Stromal cell of bone marrow (primary cell): ENCODE data around the gene TNFRSF18.

Experiments
- DNase-seq: peaks from one replicate; pipeline ENCODE4 v3.0.0-alpha.2; 2012; ENCODE audit warnings: low read depth

TNFRSF18 gene

GRCh38 chr1:1228596-1229321 lies 22.4 kb upstream of the TNFRSF18 start:
- no peak for DNase-seq

DNA sequence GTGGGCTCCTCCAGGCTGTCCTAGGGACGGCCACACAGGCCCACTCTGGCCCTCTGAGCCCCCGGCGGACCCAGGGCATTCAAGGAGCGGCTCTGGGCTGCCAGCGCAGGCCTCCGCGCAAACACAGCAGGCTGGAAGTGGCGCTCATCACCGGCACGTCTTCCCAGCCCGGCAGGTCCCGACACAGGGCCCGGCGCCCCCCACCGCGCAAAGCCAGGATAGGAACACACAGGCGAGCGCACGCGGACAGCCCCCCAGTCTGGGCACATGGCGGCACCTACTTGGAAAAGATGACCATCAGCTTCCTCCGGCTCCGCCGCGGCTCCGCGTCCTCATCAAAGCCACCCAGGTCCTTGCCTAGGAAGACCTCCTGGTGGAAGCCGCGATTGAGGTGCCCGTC lies 21.8 kb upstream of the TNFRSF18 start:
- DNase-seq = no peak

- DNase-seq = no peak
Measured at GRCh38 chr1:1227386-1227785, 21.0 kb upstream of the TNFRSF18 start.

DNA sequence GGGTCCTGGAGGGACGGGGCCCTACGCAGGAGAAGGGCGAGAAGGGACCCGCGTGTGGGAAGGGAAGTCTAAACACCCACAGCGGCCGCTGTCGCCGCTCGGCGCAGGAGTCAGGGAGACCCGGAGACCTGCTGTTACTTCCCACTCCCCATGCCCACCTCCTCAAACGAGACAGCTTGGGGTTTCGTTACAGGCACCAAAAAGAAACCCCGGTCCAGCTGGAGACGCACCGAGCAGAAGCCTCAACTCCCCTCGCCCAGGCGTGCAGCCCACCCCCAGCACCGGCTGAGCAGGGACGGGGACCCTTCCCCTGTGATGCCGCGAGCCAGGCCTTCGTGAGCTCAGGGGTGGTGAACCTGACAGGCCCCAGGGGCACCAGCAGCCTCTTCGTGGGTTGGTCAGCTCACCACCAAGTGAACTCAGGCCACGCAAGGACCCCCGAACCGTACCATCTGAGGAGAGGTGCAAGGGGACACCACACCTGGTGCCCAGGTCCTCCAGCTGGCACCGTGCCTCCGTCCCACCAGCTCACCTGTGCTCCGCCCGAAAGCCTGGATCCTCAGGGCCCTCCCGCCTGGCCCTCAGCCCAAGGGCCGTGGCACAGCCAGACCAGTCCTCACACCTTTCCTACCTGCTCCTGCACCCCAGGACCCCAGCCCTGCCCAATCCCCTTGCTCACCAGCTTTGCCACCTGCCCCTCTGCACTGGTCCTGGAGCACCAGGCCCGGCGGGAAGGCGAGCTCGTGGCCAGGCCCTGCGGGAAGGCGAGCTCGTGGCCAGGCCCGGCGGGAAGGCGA lies 20.4 kb upstream of the TNFRSF18 start:
- no peak for DNase-seq

DNA sequence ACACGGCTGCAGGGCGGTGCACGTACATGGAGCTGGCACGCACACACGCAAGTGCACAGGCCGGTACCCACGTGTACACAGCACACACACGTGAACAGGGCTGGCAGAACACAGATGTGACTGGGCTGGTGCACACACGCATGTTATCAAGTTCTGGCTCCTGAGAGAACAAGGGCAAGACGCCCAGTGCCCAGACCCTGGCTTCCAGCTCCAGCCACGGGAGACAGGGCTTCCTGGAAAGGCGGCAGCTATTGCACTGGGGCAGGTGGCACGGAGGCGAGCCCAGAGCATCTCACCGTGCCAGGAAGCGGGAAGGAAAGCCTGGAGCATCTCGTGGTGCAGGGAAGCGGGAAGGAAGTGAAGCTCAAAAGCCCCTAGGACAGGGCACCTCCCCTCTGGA lies 19.5 kb upstream of the TNFRSF18 start:
- no peak for DNase-seq

- DNase-seq = no peak
Measured at GRCh38 chr1:1225238-1225845, 18.9 kb upstream of the TNFRSF18 start.

DNA sequence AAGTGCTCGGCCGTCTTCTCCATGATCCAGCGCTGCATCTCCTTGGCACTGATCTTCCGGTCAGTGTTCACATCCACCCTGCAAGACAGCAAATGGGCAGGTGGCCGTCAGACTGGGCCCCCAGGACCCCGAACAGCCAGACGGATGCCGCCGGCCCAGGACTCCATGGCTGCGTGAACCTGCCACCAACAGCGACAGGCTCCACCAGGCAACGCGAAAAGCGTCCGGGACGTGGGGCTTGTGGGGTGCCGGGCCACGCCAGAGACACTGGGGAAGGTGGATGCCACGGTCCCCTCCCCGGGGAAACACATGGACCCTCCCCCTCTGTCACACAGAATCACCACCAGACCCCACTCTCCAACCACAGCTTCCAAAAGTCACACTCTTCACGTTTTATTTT lies 17.5 kb upstream of the TNFRSF18 start:
- no peak for DNase-seq

DNA sequence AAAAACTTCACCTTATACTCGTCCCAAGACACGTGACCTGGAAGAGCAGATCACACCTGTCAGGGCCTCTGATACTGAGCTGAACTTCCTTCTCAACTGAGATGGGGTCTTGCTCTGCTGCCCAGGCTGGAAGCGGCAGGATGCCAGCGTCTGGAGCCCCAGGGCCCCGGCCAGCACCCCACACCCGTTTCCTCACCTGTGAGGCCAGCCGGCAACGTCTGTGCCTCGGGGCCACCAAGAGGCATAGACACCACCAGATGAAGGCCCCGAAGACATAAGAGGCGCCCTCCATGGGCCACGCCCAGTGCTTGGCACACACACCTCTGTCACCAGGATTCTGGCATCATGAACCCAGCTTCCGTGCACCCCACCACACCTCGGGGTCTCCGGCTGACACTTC lies 16.9 kb upstream of the TNFRSF18 start:
- DNase-seq = no peak

- DNase-seq = no peak
Measured at GRCh38 chr1:1222575-1223225, 16.3 kb upstream of the TNFRSF18 start.

GRCh38 chr1:1221887-1222574 lies 15.6 kb upstream of the TNFRSF18 start:
- no peak for DNase-seq

DNA sequence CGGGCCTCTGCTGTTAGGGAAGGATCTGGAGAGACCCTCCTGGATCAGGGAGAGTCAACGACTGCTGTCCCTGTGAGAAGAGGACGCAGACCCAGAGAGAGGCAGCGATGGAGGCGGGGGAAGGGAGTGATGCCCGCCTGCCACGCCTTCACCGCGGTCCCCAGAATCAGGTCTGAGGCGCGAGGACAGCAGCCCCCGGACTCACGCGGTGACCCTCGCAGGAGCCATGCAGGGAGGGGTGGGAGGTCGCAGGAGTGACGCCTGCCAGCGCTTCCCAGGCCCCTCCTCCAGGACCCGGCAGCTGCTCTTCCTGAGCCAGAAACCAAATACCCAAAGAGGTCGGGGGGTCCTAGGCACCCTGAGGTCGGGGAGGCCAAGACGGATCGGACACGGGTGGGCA lies 13.8 kb upstream of the TNFRSF18 start:
- no peak for DNase-seq

DNA sequence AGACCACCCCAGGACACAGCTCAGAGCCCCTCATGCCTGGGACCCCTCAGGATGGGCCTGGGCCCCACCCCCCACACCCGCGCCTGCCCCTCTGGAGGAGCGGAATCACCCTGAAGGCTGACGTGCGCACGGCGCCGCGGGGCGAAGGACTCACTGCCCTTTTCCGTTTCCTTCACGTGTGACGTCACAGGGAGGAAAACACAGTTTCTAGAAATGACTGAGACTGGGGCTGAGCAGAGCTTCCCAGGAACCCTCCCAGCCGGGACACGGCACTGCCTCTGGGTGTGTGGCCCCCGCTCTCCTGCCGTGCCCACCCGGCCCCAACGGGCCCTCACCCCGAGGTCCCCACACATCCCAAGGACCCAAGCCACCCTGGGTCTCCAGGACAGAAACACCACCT lies 12.9 kb upstream of the TNFRSF18 start:
- DNase-seq = no peak

DNA sequence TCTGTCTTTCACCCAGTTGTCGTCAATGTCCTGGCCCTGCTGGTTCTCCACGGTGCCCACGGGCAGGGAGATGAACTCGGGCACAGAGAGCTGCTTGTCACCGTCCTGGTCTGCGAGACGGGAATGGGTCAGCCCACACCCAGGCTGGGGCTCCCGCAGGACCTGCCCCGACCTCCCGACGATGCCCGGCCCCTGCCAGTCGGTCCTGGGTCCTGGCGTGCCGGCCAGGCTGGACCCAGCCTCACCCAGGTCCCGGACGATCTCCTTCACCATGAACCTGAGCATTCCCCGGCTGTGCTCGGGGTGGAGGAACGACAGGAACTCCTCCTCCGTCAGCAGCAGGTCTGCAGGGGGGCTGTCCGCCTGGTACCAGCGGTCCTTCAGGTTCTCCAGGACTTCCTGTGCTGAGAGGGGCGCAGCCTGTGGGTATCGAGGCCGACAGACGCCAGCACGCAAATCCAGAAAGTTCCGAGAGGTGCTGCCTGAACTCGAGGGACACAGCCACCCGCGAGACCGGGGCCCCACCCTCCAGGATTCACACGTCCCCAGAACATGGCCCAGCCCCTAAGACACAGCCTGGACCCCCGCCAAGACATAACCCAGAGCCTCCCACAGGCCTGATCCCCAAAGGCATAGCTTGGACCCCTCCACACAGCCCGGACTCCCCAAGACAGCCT lies 12.3 kb upstream of the TNFRSF18 start:
- no peak for DNase-seq

- no peak for DNase-seq
Measured at GRCh38 chr1:1217621-1218523, 11.5 kb upstream of the TNFRSF18 start.

GRCh38 chr1:1216770-1217620 lies 10.6 kb upstream of the TNFRSF18 start:
- DNase-seq = no peak

GRCh38 chr1:1215881-1216605 lies 9.7 kb upstream of the TNFRSF18 start:
- DNase-seq = no peak

GRCh38 chr1:1215080-1215676 lies 8.8 kb upstream of the TNFRSF18 start:
- no peak for DNase-seq
